Endothelial cell of umbilical vein (primary cell): ENCODE measurements around the gene ZNF629. TPM values are rescaled to one million over a fixed set of nuclear protein-coding genes. Genes with fewer than 3 reads are reported as not detected.

ENCODE experiments used
- BruUV-seq: library from RNA; stranded (reverse); fragments of 400-500 nt; replicated peaks from 2 replicates; lab custom pipeline; 2021; lab: Mats Ljungman, UMichigan
- CTCF ChIA-PET: fragments of 300-600, 350-600 bp; sonication (Branson Sonifier 250); formaldehyde crosslinking; loops from one replicate; lab custom pipeline; 2021; ENCODE audit warnings: antibody characterized with exemption, inconsistent platforms; lab: Charles Lee
- POLR2A ChIA-PET: fragments of 300-600, 350-600 bp; sonication (Branson Sonifier 250); formaldehyde crosslinking; loops from one replicate; lab custom pipeline; 2021; ENCODE audit warnings: antibody characterized with exemption, inconsistent platforms; lab: Charles Lee
- DNase-seq: peaks from one replicate; pipeline ENCODE4 v3.0.0-alpha.2; 2011; ENCODE audit warnings: low read depth, low spot score
- FAIRE-seq: peaks from 2 replicates; lab custom pipeline; 2011; peaks lifted over from hg19 to GRCh38; lab: Jason Lieb, UNC
- H2AFZ ChIP-seq: 2 replicates; pipeline ENCODE4 v1.6.0; 2012; ENCODE audit warnings: low read depth, low read length, control low read depth, inconsistent platforms
- H3K27ac ChIP-seq: 2 replicates; pipeline ENCODE4 v1.5.1; 2011; ENCODE audit warnings: low read depth, mild to moderate bottlenecking, control low read depth, low read length, moderate library complexity; ENCODE audit not compliant: insufficient read depth
- H3K27me3 ChIP-seq, 2 experiments: 2 replicates each; pipeline versions ENCODE4 v1.6.0 to v1.6.1; 2011; ENCODE audit warnings: low read length in 2 of 2, mixed read lengths in 1 of 2; ENCODE audit not compliant: control insufficient read depth in 2 of 2, insufficient read depth in 2 of 2
- H3K36me3 ChIP-seq, 2 experiments: 2 replicates in 1 of 2; 3 replicates in 1 of 2; pipeline ENCODE4 v1.5.1; 2011; ENCODE audit warnings: low read length in 2 of 2, mild to moderate bottlenecking in 1 of 2, moderate library complexity in 1 of 2; ENCODE audit not compliant: control insufficient read depth in 2 of 2, insufficient read depth in 2 of 2; ENCODE audit errors: extremely low read depth in 1 of 2
- H3K4me1 ChIP-seq: 3 replicates; pipeline ENCODE4 v1.5.1; 2011; ENCODE audit warnings: mild to moderate bottlenecking, low read length; ENCODE audit not compliant: control insufficient read depth, insufficient read depth; ENCODE audit errors: extremely low read depth
- H3K4me2 ChIP-seq: 2 replicates; pipeline ENCODE4 v1.6.1; 2011; ENCODE audit warnings: low read length, control low read depth, mixed read lengths; ENCODE audit not compliant: insufficient read depth
- H3K4me3 ChIP-seq, 3 experiments: fragments of 200-600 bp in 1 of 3; sonication (generic), shearing (Covaris generic) in 1 of 3; replicated peaks in 1 of 3; 2 replicates each; pipeline ENCODE4 v1.5.1; 2011 to 2016; ENCODE audit warnings: control low read depth in 3 of 3, low read length in 3 of 3, mild to moderate bottlenecking in 2 of 3, inconsistent platforms in 1 of 3, low read depth in 1 of 3, moderate library complexity in 1 of 3; ENCODE audit not compliant: insufficient read depth in 1 of 3
- H3K79me2 ChIP-seq: 2 replicates; pipeline ENCODE4 v1.6.0; 2012; ENCODE audit warnings: low read length, inconsistent platforms; ENCODE audit not compliant: control insufficient read depth, insufficient read depth
- H3K9ac ChIP-seq: replicated peaks from 2 replicates; pipeline ENCODE3; 2011; ENCODE audit warnings: low read length, control low read depth; ENCODE audit not compliant: insufficient read depth; ENCODE audit errors: extremely low read depth
- H3K9me1 ChIP-seq: replicated peaks from 3 replicates; pipeline ENCODE4 v1.6.0; 2011; ENCODE audit warnings: mild to moderate bottlenecking, low read length; ENCODE audit not compliant: control insufficient read depth, insufficient read depth; ENCODE audit errors: extremely low read depth
- H3K9me3 ChIP-seq: replicated peaks from 2 replicates; pipeline ENCODE4 v1.5.1; 2012; ENCODE audit warnings: low read length, inconsistent platforms; ENCODE audit not compliant: control insufficient read depth, insufficient read depth
- H4K20me1 ChIP-seq: replicated peaks from 2 replicates; pipeline ENCODE3; 2011; ENCODE audit warnings: mild to moderate bottlenecking, low read length; ENCODE audit not compliant: control insufficient read depth, insufficient read depth; ENCODE audit errors: extremely low read depth
- EZH2 ChIP-seq: IDR thresholded peaks from 2 replicates; pipeline ENCODE4 v1.6.1; 2012; ENCODE audit warnings: borderline replicate concordance, low read depth, mild to moderate bottlenecking, moderate library complexity, low read length, inconsistent platforms; ENCODE audit not compliant: severe bottlenecking
- JUN ChIP-seq: IDR thresholded peaks from 2 replicates; pipeline ENCODE4 v1.6.1; 2011; ENCODE audit warnings: borderline replicate concordance, low read depth; ENCODE audit not compliant: insufficient read length, insufficient read depth
- MAX ChIP-seq: IDR thresholded peaks from 2 replicates; pipeline ENCODE4 v1.6.1; 2011; ENCODE audit not compliant: insufficient read depth, insufficient read length
- POLR2A ChIP-seq: IDR thresholded peaks from 2 replicates; pipeline ENCODE4 v1.6.1; 2012; ENCODE audit warnings: low read depth, mild to moderate bottlenecking, control low read depth, low read length
- POLR2AphosphoS5 ChIP-seq: IDR thresholded peaks from 2 replicates; pipeline ENCODE4 v1.6.1; 2012; ENCODE audit warnings: low read depth, mild to moderate bottlenecking, control low read depth, low read length, moderate library complexity; ENCODE audit not compliant: insufficient read depth
- dilution Hi-C: fragments of 300-500 bp; cut with MboI; formaldehyde crosslinking; loops from one replicate; pipeline ENCODE4 v1.15.0; 2019; ENCODE audit warnings: low sequenced_read_pairs; ENCODE audit not compliant: extremely low pct_ligation_motif_present
- intact Hi-C: fragments of 100-400 bp; cut with micrococcal nuclease; formaldehyde crosslinking; loops from one replicate; pipeline ENCODE4 v1.10.0; 2022
- polyA plus RNA-seq, 4 experiments: library from polyadenylated mRNA; depleted of rRNA in 3 of 4; stranded (reverse) in 3 of 4; unstranded in 1 of 4; fragments of >200 nt; gene quantifications; 2 replicates each; pipeline versions ENCODE4 v1.2.1 to v1.2.3, GENCODE V29; 2011 to 2012; ENCODE audit warnings: missing spikeins in 1 of 4
- total RNA-seq: library from RNA; stranded (reverse); gene quantifications from 2 replicates; pipeline ENCODE4 v1.2.3, GENCODE V29; 2021

ZNF629 gene
- total and polyA plus RNA-seq, 2 donors (not counting 3 experiments of a cell fraction or from before 2014, with no cell fraction given), result 5.2 to 11.2 TPM

GRCh38 chr16:30747799-30748633 is 39.0 kb downstream of the ZNF629 start, which contains the start of gene PHKG2:
TSS of gene PHKG2 (plus strand) at chr16:30748425. CDS start at chr16:30748821, 396 bp downstream.
- FAIRE-seq (peak; percentile 99), DNase-seq (peak; percentile 99)
- peak within 1 kb of the TSS; percentile 14 to 86 (median 49) for H3K4me3 ChIP-seq
- TSS peak; percentile 97 for BruUV-seq
- H2AFZ ChIP-seq, result peak within 1 kb of the TSS; percentile 91
- intact Hi-C loops, result loop anchor here (1.0 to 5.0 kb wide), 4 partner anchors 14 to 174 kb away; partner anchors contain the start of genes CFAP119, RNF40 and SRCAP
- dilution Hi-C loops, result no loop called here
- H3K79me2 ChIP-seq, result peaks cover 17% of the 10 kb centered on the region
- H3K27ac ChIP-seq, result peak within 1 kb of the TSS; percentile 47
- no peaks in the 10 kb centered on the region for H3K9me1 ChIP-seq
- peak within 1 kb of the TSS; percentile 68 for H3K9ac ChIP-seq
- POLR2A ChIA-PET, result interaction anchor here (0.6 kb wide), 1 partner anchor 432 kb away, joined by 3 read pairs; no protein-coding TSS in a partner anchor
- H3K4me2 ChIP-seq, result peak within 1 kb of the TSS; percentile 74
- peaks cover 6 to 9% of the 10 kb centered on the region in 2 experiments for H3K36me3 ChIP-seq
- H3K4me1 ChIP-seq, result peaks cover 7% of the 10 kb centered on the region
- no peaks in the 10 kb centered on the region for H3K9me3 ChIP-seq
- CTCF ChIA-PET, result interaction anchor here (0.6 to 1.2 kb wide), 6 partner anchors 10 to 97 kb away, joined by 3 to 4 read pairs (median 3); no protein-coding TSS in a partner anchor
- H4K20me1 ChIP-seq, result no peaks in the 10 kb centered on the region
- TF ChIP-seq JUN (no peak), POLR2AphosphoS5 (peak; percentile 93), MAX (peak; percentile 95), EZH2 (no peak), POLR2A (peak; percentile 92)
- no peaks in the 10 kb centered on the region for H3K27me3 ChIP-seq
